K562 (cell line): ENCODE data around the gene LRRC61. TPM values are rescaled to one million over a fixed set of nuclear protein-coding genes. Genes with fewer than 3 reads are reported as not detected.

Experiments
- BCOR ChIP-seq: fragments of 450-650 bp; IDR thresholded peaks from 2 replicates; pipeline ENCODE4 v1.6.1; 2016
- CLOCK ChIP-seq: fragments of 250-450 bp; sonication (Bioruptor Pico); IDR thresholded peaks from 2 replicates; pipeline ENCODE4 v1.4.0; 2020; ENCODE audit warnings: mild to moderate bottlenecking, moderate library complexity, borderline replicate concordance
- E2F4 ChIP-seq: sonication (generic); formaldehyde crosslinking; IDR thresholded peaks from 2 replicates; pipeline ENCODE4 v1.8.0; 2022; ENCODE audit warnings: mild to moderate bottlenecking, low read depth, missing genetic modification reagents
- ETS1 ChIP-seq: conservative IDR thresholded peaks from 2 replicates; pipeline ENCODE4 v1.6.1; 2011; ENCODE audit warnings: low read depth, mild to moderate bottlenecking, low read length; ENCODE audit not compliant: control insufficient read depth
- FOXP4 ChIP-seq: sonication (generic); formaldehyde crosslinking; IDR thresholded peaks from 2 replicates; pipeline ENCODE4 v1.8.0; 2022; ENCODE audit warnings: mild to moderate bottlenecking, missing genetic modification reagents, borderline replicate concordance
- OTX1 ChIP-seq: fragments of 450-650 bp; formaldehyde crosslinking; IDR thresholded peaks from 2 replicates; pipeline ENCODE4 v1.4.0; 2022; ENCODE audit warnings: mild to moderate bottlenecking
- PKNOX1 ChIP-seq: fragments of 450-650 bp; IDR thresholded peaks from 2 replicates; pipeline ENCODE4 v1.6.1; 2016
- POLR3G ChIP-seq: IDR thresholded peaks from 2 replicates; pipeline ENCODE4 v1.6.1; 2011; ENCODE audit not compliant: insufficient read length, insufficient replicate concordance; ENCODE audit errors: extremely low read depth
- PPARD ChIP-seq: fragments of 250-450 bp; sonication (Bioruptor Pico); IDR thresholded peaks from 2 replicates; pipeline ENCODE4 v1.8.0; 2022; ENCODE audit warnings: inconsistent platforms, mild to moderate bottlenecking, moderate library complexity
- ZC3H4 ChIP-seq: sonication (generic); formaldehyde crosslinking; IDR thresholded peaks from 2 replicates; pipeline ENCODE4 v1.9.0; 2021; ENCODE audit warnings: missing genetic modification reagents, borderline replicate concordance
- ZNF224 ChIP-seq: sonication (generic); formaldehyde crosslinking; IDR thresholded peaks from 2 replicates; pipeline ENCODE4 v1.8.0; 2022; ENCODE audit warnings: mild to moderate bottlenecking, missing genetic modification reagents
- ZNF280B ChIP-seq: fragments of 250-450 bp; sonication (Bioruptor Pico); IDR thresholded peaks from 2 replicates; pipeline ENCODE4 v1.5.1; 2021; ENCODE audit warnings: mild to moderate bottlenecking
- ZNF511 ChIP-seq: sonication (generic); formaldehyde crosslinking; IDR thresholded peaks from 2 replicates; pipeline ENCODE4 v1.8.0; 2022; ENCODE audit warnings: mild to moderate bottlenecking, missing genetic modification reagents
- ZNF707 ChIP-seq: fragments of 250-450 bp; sonication (Bioruptor Pico); conservative IDR thresholded peaks from 2 replicates; pipeline ENCODE4 v1.8.0; 2022; ENCODE audit warnings: inconsistent platforms, mild to moderate bottlenecking, moderate library complexity
- ZNF717 ChIP-seq: fragments of 250-450 bp; sonication (Bioruptor Pico); IDR thresholded peaks from 2 replicates; pipeline ENCODE4 v1.5.0; 2021
- ZNF766 ChIP-seq: fragments of 200-800 bp; sonication (Bioruptor generic); conservative IDR thresholded peaks from 2 replicates; pipeline ENCODE4 v1.6.1; 2016; ENCODE audit warnings: missing genetic modification characterization, missing compliant biosample characterization
- ZSCAN29 ChIP-seq: fragments of 450-650 bp; IDR thresholded peaks from 2 replicates; pipeline ENCODE4 v1.6.1; 2017
- polyA plus RNA-seq, 8 experiments: library from polyadenylated mRNA; depleted of rRNA in 4 of 8; stranded (reverse) in 5 of 8; unstranded in 3 of 8; fragments of >200 nt; fragmentation: Nextera tagmentation in 2 of 8; fragmentation: Illumina TruSeq in 1 of 8; extraction: Ambion mirVana in 2 of 8; extraction: Trizol in 1 of 8; gene quantifications; 2 replicates each; pipeline versions ENCODE4 v1.2.1 to v1.2.3, GENCODE V29; 2011 to 2014; ENCODE audit warnings: inconsistent platforms in 1 of 8, missing spikeins in 1 of 8
- total RNA-seq, 7 experiments: library from RNA; depleted of rRNA in 6 of 7; stranded (reverse); fragments of >200 nt in 6 of 7; fragmentation: Illumina TruSeq in 2 of 7; extraction: Trizol in 2 of 7; gene quantifications; 2 replicates each; pipeline versions ENCODE4 v1.2.1 to v1.2.3, GENCODE V29; 2011 to 2021; ENCODE audit warnings: low replicate concordance in 1 of 7

The LRRC61 gene
- total and polyA plus RNA-seq, 9 of the 15 experiments (the other 6 are each of a cell fraction or from before 2014, with no cell fraction given), result 1.3 to 55.2 (median 35.2) TPM

GRCh38 chr7:150322114-150322832, 882 bp upstream of the LRRC61 start (continued):
- TF ChIP-seq PPARD (CRISPR knock-in tag), result no peak
- TF ChIP-seq E2F4 (CRISPR knock-in tag), result no peak
- TF ChIP-seq BCOR, result no peak
- TF ChIP-seq ZC3H4 (CRISPR knock-in tag), result no peak
- no peak for TF ChIP-seq ZNF717 (CRISPR knock-in tag)
- no peak; the same call in 1 of the 2 replicates for TF ChIP-seq FOXP4
- peak; percentile 80 for TF ChIP-seq PKNOX1
- no peak for TF ChIP-seq CLOCK (CRISPR knock-in tag)
- TF ChIP-seq ETS1, result no peak
- no peak for TF ChIP-seq POLR3G
- TF ChIP-seq ZNF224, result no peak
- TF ChIP-seq ZNF707, result no peak
- no peak; the same call in 1 of the 2 replicates for TF ChIP-seq ZNF766
- TF ChIP-seq ZSCAN29, result no peak
- TF ChIP-seq OTX1, result 0 out of 2 replicates have a peak, but pooled peaks have one; percentile 65
- no peak for TF ChIP-seq ZNF511 (CRISPR knock-in tag)
- TF ChIP-seq ZNF280B (CRISPR knock-in tag), result peak; percentile 65; the same call in 1 of the 2 replicates
